SK-N-SH treated with all-trans-retinoic acid at 6 μM for 48 hours (cell line): ENCODE measurements around the gene VPS13D.

Experiments used
- ATAC-seq: fragments of 200-7000 bp; cut with Tn5 transposase; 3 replicates; pipeline ENCODE4 v1.9.1; 2020; ENCODE audit warnings: mild to moderate bottlenecking, moderate library complexity
- ARNTL ChIP-seq: fragments of 450-650 bp; formaldehyde crosslinking; IDR thresholded peaks from 2 replicates; pipeline ENCODE4 v1.5.0; 2020; ENCODE audit warnings: low read depth, mild to moderate bottlenecking, moderate library complexity, borderline replicate concordance
- BACH2 ChIP-seq: fragments of 250-450 bp; sonication (Bioruptor Pico); IDR thresholded peaks from 2 replicates; pipeline ENCODE4 v1.9.0; 2021; ENCODE audit warnings: mild to moderate bottlenecking, borderline replicate concordance
- CSRNP3 ChIP-seq: fragments of 250-450 bp; sonication (Bioruptor Pico); IDR thresholded peaks from 2 replicates; pipeline ENCODE4 v1.5.1; 2021; ENCODE audit warnings: mild to moderate bottlenecking, moderate library complexity
- ESRRG ChIP-seq: fragments of 250-450 bp; sonication (Bioruptor Pico); IDR thresholded peaks from 2 replicates; pipeline ENCODE4 v1.6.1; 2021; ENCODE audit warnings: mild to moderate bottlenecking
- GLIS3 ChIP-seq: fragments of 250-450 bp; sonication (Bioruptor Pico); IDR thresholded peaks from 2 replicates; pipeline ENCODE4 v1.5.0; 2020; ENCODE audit warnings: mild to moderate bottlenecking, moderate library complexity
- ISL1 ChIP-seq: fragments of 250-450 bp; sonication (Bioruptor Pico); IDR thresholded peaks from 2 replicates; pipeline ENCODE4 v2.1.2; 2022; ENCODE audit warnings: mild to moderate bottlenecking, moderate library complexity
- OSR1 ChIP-seq: fragments of 250-450 bp; sonication (Bioruptor Pico); IDR thresholded peaks from 2 replicates; pipeline ENCODE4 v1.8.0; 2022; ENCODE audit warnings: moderate library complexity, mild to moderate bottlenecking, inconsistent platforms
- POU6F1 ChIP-seq: fragments of 250-450 bp; sonication (Bioruptor Pico); IDR thresholded peaks from 2 replicates; pipeline ENCODE4 v1.8.0; 2021; ENCODE audit warnings: low read depth, mild to moderate bottlenecking, moderate library complexity, borderline replicate concordance
- PPARA ChIP-seq: fragments of 250-450 bp; sonication (Bioruptor Pico); IDR thresholded peaks from 2 replicates; pipeline ENCODE4 v1.5.0; 2020; ENCODE audit warnings: mild to moderate bottlenecking, borderline replicate concordance
- RARB ChIP-seq: fragments of 250-450 bp; sonication (Bioruptor Pico); IDR thresholded peaks from 2 replicates; pipeline ENCODE4 v1.8.0; 2021; ENCODE audit warnings: mild to moderate bottlenecking, moderate library complexity
- TCF4 ChIP-seq: fragments of 250-450 bp; sonication (Bioruptor Pico); IDR thresholded peaks from 2 replicates; pipeline ENCODE4 v1.8.0; 2021; ENCODE audit warnings: mild to moderate bottlenecking, moderate library complexity, borderline replicate concordance
- TOX ChIP-seq: fragments of 250-450 bp; sonication (Bioruptor Pico); IDR thresholded peaks from 2 replicates; pipeline ENCODE4 v1.8.0; 2021; ENCODE audit warnings: mild to moderate bottlenecking, moderate library complexity, borderline replicate concordance
- ZC3H10 ChIP-seq: fragments of 250-450 bp; sonication (Bioruptor Pico); IDR thresholded peaks from 2 replicates; pipeline ENCODE4 v1.5.1; 2021; ENCODE audit warnings: mild to moderate bottlenecking, moderate library complexity
- ZFP3 ChIP-seq: fragments of 250-450 bp; sonication (Bioruptor Pico); IDR thresholded peaks from 2 replicates; pipeline ENCODE4 v1.5.0; 2020; ENCODE audit warnings: mild to moderate bottlenecking, moderate library complexity
- ZFP30 ChIP-seq: fragments of 450-650 bp; formaldehyde crosslinking; IDR thresholded peaks from 2 replicates; pipeline ENCODE4 v1.5.0; 2022; ENCODE audit warnings: mild to moderate bottlenecking, moderate library complexity
- ZNF565 ChIP-seq: fragments of 450-650 bp; formaldehyde crosslinking; conservative IDR thresholded peaks from 2 replicates; pipeline ENCODE4 v1.5.0; 2020; ENCODE audit warnings: low read depth, mild to moderate bottlenecking, moderate library complexity
- ZNF70 ChIP-seq: fragments of 450-650 bp; formaldehyde crosslinking; IDR thresholded peaks from 2 replicates; pipeline ENCODE4 v1.5.0; 2020; ENCODE audit warnings: mild to moderate bottlenecking, moderate library complexity
- ZNF8 ChIP-seq: fragments of 450-650 bp; formaldehyde crosslinking; IDR thresholded peaks from 2 replicates; pipeline ENCODE4 v1.5.0; 2020; ENCODE audit warnings: mild to moderate bottlenecking, moderate library complexity

VPS13D gene

GRCh38 chr1:12296623-12297022, 66.8 kb downstream of the VPS13D start:
- ATAC-seq, result peak; percentile 95

GRCh38 chr1:12300706-12301105, 70.9 kb downstream of the VPS13D start:
- ATAC-seq, result no peak
- TF ChIP-seq OSR1 (CRISPR knock-in tag), result no peak
- TF ChIP-seq POU6F1 (CRISPR knock-in tag), result no peak
- TF ChIP-seq GLIS3 (CRISPR knock-in tag), result no peak
- no peak for TF ChIP-seq PPARA

More at GRCh38 chr1:12296623-12297022, 66.8 kb downstream of the VPS13D start:
- 0 out of 2 replicates have a peak, but pooled peaks have one; percentile 61 for TF ChIP-seq TOX (CRISPR knock-in tag)
- peak; percentile 41; the same call in 1 of the 2 replicates for TF ChIP-seq ISL1 (CRISPR knock-in tag)
- TF ChIP-seq CSRNP3 (CRISPR knock-in tag), result no peak
- 0 out of 2 replicates have a peak, but pooled peaks have one; percentile 14 for TF ChIP-seq ZC3H10 (CRISPR knock-in tag)
- no peak for TF ChIP-seq ESRRG

- no peak for TF ChIP-seq ZNF565 (CRISPR knock-in tag)
- no peak for TF ChIP-seq ZNF70 (CRISPR knock-in tag)
- no peak for TF ChIP-seq TCF4 (CRISPR knock-in tag)
- no peak for TF ChIP-seq GLIS3 (CRISPR knock-in tag)
- TF ChIP-seq ZFP30 (CRISPR knock-in tag), result no peak
- no peak for TF ChIP-seq ISL1 (CRISPR knock-in tag)
- TF ChIP-seq ZNF8, result no peak
- TF ChIP-seq PPARA, result no peak
- no peak for ATAC-seq
Observed at GRCh38 chr1:12301518-12302237, 71.8 kb downstream of the VPS13D start.

- no peak for TF ChIP-seq BACH2 (CRISPR knock-in tag)
- TF ChIP-seq ARNTL (CRISPR knock-in tag), result no peak
- TF ChIP-seq PPARA, result no peak
- no peak for ATAC-seq
Observed at GRCh38 chr1:12302798-12303447, 73.1 kb downstream of the VPS13D start.

GRCh38 chr1:12305377-12305776, 75.5 kb downstream of the VPS13D start:
- TF ChIP-seq GLIS3 (CRISPR knock-in tag) (no peak), POU6F1 (CRISPR knock-in tag) (no peak), ZFP3 (CRISPR knock-in tag) (no peak), PPARA (no peak), ZFP30 (CRISPR knock-in tag) (no peak), ZNF70 (CRISPR knock-in tag) (no peak), RARB (CRISPR knock-in tag) (no peak), ZC3H10 (CRISPR knock-in tag) (no peak)
- no peak for ATAC-seq
